Renal cortical epithelial cell (primary cell): ENCODE results near the gene GRK1. TPM values are rescaled to one million over a fixed set of nuclear protein-coding genes. Genes with fewer than 3 reads are reported as not detected.
A peak's percentile ranks its signal among the peaks of the same experiment; 100 is the strongest.
"Not testable (repeated sequence)": the region's sequence is repeated elsewhere in the genome, so short reads cannot be mapped to it uniquely, and the experiment has no call there.

Experiments used
- DNase-seq: peaks from one replicate; pipeline ENCODE4 v3.0.0-alpha.2; 2011; ENCODE audit warnings: low read depth
- total RNA-seq: library from RNA; depleted of rRNA; stranded (reverse); fragments of >200 nt; gene quantifications from 2 replicates; pipeline ENCODE4 v1.2.3, GENCODE V29; 2014

Gene GRK1
- total RNA-seq, 1 donor from 2014 or later = not detected

DNA sequence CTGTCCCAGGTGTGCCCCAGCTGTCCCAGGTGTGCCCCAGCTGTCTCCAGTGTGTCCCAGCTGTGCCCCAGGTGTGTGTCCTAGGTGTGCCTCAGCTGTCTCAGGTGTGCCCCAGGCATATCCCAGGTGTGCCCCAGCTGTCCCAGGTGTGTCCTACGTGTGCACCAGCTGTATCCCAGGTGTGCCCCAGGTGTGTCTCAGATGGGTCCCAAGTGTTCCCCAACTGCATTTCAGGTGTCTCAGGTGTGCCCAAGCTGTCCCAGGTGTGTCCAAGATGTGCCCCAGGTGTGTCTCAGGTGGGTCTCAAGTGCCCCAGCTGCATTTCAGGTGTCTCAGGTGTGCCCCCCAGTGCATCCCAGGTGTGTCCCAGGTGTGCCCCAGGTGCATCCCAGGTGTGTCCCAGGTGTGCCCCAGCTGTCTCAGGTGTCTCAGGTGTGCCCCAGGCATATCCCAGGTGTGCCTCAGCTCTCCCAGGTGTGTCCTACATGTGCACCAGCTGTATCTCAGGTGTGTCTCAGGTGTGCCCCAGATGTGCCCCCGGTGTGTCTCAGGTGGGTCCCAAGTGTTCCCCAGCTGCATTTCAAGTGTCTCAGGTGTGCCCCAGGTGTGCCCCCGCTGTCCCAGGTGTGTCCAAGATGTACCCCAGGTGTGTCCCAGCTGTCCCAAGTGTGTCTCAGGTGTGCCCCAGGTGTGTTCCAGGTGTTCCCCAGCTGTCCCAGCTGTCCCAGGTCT, 1.3 kb upstream of the GRK1 start:
- no peak for DNase-seq

- no peak for DNase-seq
Observed at GRCh38 chr13:113666329-113666670, 719 bp upstream of the GRK1 start.

DNA sequence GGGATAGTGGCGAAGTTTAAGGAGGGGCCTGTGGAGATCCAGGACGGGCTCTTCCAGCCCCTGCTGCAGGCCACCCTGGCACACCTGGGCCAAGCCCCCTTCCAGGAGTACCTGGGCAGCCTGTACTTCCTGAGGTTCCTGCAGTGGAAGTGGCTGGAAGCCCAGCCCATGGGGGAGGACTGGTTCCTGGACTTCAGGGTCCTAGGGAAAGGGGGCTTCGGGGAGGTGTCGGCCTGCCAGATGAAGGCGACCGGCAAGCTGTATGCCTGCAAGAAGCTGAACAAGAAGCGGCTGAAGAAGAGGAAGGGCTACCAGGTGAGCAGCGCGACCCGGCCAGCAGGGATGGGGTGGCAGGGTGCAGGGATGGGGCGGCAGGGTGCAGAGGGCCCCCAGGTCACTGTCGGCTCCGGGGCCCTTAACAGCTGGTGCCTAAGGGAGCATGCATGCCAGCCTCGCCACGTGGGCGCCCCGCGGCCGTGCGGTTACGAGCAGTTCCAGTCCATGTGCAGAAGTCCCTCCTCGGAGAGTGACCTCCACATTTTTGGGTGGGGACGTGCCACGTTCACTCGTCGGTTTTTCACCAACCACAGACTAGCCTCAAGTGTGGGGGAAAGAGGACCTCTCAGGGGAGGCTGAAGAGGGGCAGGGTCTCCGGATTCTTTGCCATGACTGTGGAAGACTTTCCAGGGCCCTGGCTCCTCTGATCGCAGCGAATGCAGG, 912 bp downstream of the GRK1 start:
- no peak for DNase-seq

DNA sequence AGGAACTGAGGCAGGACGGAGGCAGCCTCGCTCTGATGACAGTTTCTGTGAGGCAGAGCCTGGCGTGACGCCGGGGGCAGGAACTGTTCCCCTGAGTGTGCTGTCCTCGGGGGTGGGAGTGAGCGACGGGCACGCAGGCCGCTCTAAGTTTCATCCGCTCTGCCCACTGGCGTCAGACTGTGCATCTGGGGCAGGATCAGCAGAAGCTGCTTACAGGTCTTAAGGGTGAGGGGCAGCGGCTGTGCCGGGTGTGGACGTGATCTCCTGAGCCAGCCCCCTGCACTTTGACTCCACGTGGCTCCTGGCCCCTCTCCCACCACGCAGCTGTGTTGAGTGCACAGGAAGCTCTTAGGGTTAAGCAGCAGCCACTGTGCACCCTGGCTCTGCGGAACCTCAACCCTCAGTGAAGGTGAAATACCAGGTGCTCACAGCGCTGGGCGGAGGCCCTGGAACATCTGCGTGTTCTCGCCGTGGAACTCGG, 1.5 kb downstream of the GRK1 start:
- no peak for DNase-seq

DNA sequence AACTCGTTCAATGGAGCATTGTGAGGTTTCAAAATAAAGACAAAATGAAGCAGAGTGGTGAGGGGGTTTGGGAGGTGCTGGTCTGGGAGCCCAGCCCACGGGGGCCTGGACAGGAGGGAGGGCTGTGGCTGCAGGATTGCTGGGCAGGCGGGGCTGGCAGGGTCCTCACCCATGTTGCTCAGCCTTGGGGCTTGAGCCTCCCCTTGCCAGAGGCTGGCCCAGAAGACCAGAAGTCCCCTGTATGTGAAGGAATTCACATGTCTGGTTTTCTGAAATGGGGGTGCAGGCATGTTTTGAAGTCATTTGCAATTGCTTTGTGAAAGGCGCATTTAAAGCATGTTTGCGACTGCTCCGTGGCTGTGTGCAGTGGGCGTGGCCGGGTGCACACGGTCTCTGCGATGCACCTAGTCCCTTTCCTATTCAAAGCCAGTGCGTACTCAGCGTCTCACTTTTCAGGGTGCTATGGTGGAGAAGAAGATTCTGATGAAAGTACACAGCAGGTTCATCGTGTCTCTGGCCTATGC, 2.3 kb downstream of the GRK1 start:
- no peak for DNase-seq

DNA sequence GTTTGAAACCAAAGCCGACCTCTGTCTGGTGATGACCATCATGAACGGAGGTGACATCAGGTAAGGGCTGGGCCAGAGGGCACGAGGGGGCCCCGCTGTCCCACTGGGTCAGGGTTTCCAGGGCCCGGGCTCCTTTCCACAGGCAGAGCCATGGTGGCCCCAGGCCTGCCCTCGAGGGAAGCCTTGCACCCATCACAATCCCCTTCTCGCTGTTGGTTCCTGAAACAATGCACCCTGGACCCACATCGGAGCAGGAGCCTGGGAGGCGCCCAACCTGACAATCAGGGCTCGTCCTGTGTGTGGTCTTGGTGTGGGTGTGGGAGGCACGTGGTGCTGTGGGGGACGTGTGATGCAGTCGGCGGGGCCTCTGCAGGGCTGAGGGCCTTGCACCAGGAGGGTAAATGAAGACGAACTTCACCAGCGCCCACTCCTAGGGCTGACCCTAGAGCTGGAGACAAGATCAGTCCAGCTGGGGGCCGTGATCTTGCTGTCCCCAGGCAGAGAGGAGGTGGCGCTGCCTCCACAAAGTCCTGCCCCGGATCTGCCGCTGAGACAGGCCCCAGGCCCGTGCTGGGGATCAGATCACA, 2.8 kb downstream of the GRK1 start:
- DNase-seq = no peak

- no peak for DNase-seq
Observed at GRCh38 chr13:113670541-113670940, 3.5 kb downstream of the GRK1 start.

GRCh38 chr13:113671066-113672001, 4.3 kb downstream of the GRK1 start:
- DNase-seq = no peak

- DNase-seq = no peak
Observed at GRCh38 chr13:113672002-113672651, 5.1 kb downstream of the GRK1 start.

DNA sequence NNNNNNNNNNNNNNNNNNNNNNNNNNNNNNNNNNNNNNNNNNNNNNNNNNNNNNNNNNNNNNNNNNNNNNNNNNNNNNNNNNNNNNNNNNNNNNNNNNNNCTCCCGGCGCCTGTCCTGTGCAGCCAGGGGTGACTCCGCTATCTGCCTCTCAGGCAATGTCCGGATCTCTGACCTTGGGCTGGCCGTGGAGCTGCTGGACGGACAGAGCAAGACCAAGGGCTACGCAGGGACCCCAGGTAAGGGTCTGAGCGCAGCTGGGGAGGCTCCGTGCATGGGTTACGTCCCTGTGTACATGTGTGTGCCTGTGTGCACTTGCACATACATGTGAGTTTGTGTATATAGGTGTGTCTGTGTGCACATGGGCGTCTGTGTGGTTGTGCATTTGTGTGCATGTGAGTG, 55.9 kb downstream of the GRK1 start:
- DNase-seq = no peak

- DNase-seq = no peak
Observed at GRCh38 chr13:113723410-113724015, 56.5 kb downstream of the GRK1 start.

DNA sequence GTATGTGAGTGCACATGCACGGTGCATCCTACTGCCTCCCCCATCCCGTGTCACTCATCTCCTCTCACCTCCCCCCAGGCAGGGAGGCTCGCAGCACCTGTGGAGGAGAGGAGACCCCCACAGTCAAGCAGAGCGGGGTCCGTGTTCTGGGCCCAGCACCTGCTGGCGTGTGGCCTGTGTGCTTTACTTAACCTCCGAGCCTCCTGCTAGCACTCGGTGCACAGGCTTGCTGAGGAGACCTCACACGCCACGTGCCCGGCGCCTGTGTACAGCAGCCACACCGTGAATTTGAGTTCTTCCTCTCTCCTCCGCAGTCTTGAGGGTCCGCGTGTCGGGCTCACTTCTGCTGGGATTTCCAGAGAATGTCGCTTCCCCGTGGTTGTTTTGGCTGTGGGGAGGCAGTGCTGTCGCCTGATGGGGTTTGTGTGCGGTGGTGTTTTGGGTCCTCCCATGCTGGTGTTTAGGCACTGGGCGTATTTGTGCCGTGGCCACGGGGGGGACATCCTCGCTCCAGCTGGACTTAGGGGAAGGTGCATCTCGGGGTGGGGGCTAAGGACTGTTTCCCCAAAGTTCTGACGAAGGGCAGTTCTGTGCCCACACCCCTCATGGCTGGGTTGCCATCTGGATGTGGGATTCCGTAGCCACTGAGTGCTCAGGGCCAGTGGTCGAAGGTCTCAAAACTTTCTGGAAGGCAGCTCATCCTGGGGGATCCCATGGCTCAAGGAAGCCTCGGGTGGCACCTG, 57.2 kb downstream of the GRK1 start:
- DNase-seq = no peak

GRCh38 chr13:113724780-113725315, 57.8 kb downstream of the GRK1 start:
- DNase-seq = peak; percentile 38

- not testable (repeated sequence) for DNase-seq
Observed at GRCh38 chr13:113725329-113726105, 58.5 kb downstream of the GRK1 start.

DNA sequence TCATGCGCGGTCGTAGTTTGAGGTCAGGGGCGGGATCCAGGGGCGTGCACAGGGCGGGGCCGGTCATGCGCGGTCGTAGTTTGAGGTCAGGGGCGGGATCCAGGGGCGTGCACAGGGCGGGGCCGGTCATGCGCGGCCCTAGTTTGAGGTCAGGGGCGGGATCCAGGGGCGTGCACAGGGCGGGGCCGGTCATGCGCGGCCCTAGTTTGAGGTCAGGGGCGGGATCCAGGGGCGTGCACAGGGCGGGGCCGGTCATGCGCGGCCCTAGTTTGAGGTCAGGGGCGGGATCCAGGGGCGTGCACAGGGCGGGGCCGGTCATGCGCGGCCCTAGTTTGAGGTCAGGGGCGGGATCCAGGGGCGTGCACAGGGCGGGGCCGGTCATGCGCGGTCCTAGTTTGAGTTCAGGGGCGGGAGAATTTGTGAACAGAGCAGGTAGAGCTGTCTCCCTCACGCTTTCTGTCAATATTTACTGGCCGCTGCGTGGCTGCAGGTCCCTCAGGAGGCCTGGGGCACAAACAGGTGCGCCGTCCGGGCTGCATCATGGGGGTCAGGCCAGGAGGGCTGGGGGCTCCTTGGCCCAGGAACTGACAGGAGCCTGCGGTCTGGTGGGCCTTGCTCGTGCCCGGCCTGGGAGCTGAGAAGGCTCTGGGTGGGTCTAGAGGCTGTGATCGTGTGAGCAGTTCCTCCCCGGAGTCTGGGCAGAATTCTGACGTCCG, 59.2 kb downstream of the GRK1 start:
- not testable (repeated sequence) for DNase-seq

DNA sequence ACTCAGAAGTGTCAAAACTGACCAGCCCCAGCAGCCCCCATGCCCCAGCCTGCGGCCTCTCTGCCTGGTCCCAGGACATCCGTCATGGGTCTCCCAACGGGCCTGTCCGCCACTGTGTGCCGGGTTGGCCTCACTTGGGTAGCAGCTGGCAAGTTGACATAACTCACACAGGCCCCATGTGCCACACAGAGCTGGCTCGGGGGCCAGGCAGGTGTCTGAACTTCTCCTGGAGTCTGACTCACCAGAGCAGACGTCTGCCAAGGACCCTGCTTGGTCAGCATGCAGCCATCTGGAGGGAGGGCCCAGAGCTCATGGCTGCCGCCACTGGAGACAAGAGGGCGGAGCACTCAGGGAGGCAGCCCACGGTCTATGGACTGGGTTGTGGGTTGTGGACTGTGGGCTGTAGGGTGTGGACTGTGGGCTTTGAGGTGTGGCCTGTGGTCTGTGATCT, 60.0 kb downstream of the GRK1 start:
- DNase-seq = no peak

GRCh38 chr13:113728571-113729054, 61.6 kb downstream of the GRK1 start:
- no peak for DNase-seq
